HepG2 (cell line): ENCODE measurements around the gene OMA1.

ENCODE experiments used
- IRX3 ChIP-seq: sonication (generic); formaldehyde crosslinking; IDR thresholded peaks from 2 replicates; pipeline ENCODE4 v1.8.1; 2023; ENCODE audit warnings: mild to moderate bottlenecking, low read depth, missing genetic modification reagents, borderline replicate concordance
- KLF6 ChIP-seq: IDR thresholded peaks from 2 replicates; pipeline ENCODE4 v1.8.0; 2016; ENCODE audit warnings: missing biosample characterization, missing genetic modification reagents
- NFRKB ChIP-seq: fragments of 450-650 bp; IDR thresholded peaks from 2 replicates; pipeline ENCODE4 v1.6.1; 2017
- RFX5 ChIP-seq: IDR thresholded peaks from 2 replicates; pipeline ENCODE4 v1.6.1; 2011; ENCODE audit warnings: low read depth, low read length, improper control_type of control experiment
- ZNF652 ChIP-seq: IDR thresholded peaks from 2 replicates; pipeline ENCODE4 v1.6.1; 2016; ENCODE audit warnings: low read depth, borderline replicate concordance
- ZSCAN31 ChIP-seq: sonication (generic); formaldehyde crosslinking; IDR thresholded peaks from 2 replicates; pipeline ENCODE4 v1.5.0; 2020; ENCODE audit warnings: low read depth, mild to moderate bottlenecking, missing genetic modification reagents
- TF ChIP-seq, protein P1 (sequence below): sonication (generic); formaldehyde crosslinking; IDR thresholded peaks from 2 replicates; pipeline ENCODE4 v1.4.0; 2020; ENCODE audit warnings: missing genetic modification reagents
- TF ChIP-seq, protein P2 (sequence below): sonication (generic); formaldehyde crosslinking; conservative IDR thresholded peaks from 2 replicates; pipeline ENCODE4 v1.4.0; 2020; ENCODE audit warnings: missing genetic modification reagents
- TF ChIP-seq, protein P3 (sequence below): sonication (generic); formaldehyde crosslinking; IDR thresholded peaks from 2 replicates; pipeline ENCODE4 v1.4.0; 2020; ENCODE audit warnings: missing genetic modification reagents, mild to moderate bottlenecking, borderline replicate concordance
- TF ChIP-seq, protein P4 (sequence below): sonication (generic); formaldehyde crosslinking; IDR thresholded peaks from 2 replicates; pipeline ENCODE4 v1.5.0; 2020; ENCODE audit warnings: mild to moderate bottlenecking, missing genetic modification reagents, moderate library complexity

DNA sequence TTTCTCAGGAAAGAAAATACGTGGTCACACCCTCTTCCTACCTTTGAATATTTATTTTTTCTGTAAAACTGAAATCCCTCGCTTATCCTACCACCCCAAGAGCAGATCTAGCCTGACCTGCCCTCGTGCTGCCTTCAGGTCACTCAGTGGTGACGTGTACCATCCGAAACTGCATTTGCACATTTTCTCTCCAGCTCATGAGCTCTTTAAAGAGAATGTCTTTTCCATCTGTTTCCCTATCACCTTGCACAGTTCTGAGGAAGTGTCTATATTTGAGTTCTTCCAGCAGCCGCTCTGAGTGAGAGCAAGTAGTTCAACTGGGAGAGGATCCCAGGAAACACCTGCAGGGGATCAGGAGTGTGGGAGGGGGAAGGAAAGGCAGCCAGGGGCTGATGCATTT lies 91.7 kb downstream of the OMA1 start:
- TF ChIP-seq, protein P1, sequence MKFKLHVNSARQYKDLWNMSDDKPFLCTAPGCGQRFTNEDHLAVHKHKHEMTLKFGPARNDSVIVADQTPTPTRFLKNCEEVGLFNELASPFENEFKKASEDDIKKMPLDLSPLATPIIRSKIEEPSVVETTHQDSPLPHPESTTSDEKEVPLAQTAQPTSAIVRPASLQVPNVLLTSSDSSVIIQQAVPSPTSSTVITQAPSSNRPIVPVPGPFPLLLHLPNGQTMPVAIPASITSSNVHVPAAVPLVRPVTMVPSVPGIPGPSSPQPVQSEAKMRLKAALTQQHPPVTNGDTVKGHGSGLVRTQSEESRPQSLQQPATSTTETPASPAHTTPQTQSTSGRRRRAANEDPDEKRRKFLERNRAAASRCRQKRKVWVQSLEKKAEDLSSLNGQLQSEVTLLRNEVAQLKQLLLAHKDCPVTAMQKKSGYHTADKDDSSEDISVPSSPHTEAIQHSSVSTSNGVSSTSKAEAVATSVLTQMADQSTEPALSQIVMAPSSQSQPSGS (CRISPR knock-in tag): no peak
- TF ChIP-seq, protein P2, sequence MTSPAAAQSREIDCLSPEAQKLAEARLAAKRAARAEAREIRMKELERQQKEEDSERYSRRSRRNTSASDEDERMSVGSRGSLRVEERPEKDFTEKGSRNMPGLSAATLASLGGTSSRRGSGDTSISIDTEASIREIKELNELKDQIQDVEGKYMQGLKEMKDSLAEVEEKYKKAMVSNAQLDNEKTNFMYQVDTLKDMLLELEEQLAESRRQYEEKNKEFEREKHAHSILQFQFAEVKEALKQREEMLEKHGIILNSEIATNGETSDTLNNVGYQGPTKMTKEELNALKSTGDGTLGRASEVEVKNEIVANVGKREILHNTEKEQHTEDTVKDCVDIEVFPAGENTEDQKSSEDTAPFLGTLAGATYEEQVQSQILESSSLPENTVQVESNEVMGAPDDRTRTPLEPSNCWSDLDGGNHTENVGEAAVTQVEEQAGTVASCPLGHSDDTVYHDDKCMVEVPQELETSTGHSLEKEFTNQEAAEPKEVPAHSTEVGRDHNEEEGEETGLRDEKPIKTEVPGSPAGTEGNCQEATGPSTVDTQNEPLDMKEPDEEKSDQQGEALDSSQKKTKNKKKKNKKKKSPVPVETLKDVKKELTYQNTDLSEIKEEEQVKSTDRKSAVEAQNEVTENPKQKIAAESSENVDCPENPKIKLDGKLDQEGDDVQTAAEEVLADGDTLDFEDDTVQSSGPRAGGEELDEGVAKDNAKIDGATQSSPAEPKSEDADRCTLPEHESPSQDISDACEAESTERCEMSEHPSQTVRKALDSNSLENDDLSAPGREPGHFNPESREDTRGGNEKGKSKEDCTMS: no peak
- TF ChIP-seq KLF6 (CRISPR knock-in tag) (no peak), RFX5 (no peak), ZSCAN31 (CRISPR knock-in tag) (no peak), NFRKB (no peak), ZNF652 (CRISPR knock-in tag) (no peak), IRX3 (CRISPR knock-in tag) (no peak)
- TF ChIP-seq, protein P3, sequence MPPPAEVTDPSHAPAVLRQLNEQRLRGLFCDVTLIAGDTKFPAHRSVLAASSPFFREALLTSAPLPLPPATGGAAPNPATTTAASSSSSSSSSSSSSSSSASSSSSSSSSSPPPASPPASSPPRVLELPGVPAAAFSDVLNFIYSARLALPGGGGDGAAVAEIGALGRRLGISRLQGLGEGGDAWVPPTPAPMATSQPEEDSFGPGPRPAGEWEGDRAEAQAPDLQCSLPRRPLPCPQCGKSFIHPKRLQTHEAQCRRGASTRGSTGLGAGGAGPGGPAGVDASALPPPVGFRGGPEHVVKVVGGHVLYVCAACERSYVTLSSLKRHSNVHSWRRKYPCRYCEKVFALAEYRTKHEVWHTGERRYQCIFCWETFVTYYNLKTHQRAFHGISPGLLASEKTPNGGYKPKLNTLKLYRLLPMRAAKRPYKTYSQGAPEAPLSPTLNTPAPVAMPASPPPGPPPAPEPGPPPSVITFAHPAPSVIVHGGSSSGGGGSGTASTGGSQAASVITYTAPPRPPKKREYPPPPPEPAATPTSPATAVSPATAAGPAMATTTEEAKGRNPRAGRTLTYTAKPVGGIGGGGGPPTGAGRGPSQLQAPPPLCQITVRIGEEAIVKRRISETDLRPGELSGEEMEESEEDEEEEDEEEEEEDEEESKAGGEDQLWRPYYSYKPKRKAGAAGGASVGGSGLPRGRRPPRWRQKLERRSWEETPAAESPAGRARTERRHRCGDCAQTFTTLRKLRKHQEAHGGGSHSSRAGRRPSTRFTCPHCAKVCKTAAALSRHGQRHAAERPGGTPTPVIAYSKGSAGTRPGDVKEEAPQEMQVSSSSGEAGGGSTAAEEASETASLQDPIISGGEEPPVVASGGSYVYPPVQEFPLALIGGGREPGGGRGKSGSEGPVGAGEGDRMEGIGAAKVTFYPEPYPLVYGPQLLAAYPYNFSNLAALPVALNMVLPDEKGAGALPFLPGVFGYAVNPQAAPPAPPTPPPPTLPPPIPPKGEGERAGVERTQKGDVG (CRISPR knock-in tag): no peak
- TF ChIP-seq, protein P4, sequence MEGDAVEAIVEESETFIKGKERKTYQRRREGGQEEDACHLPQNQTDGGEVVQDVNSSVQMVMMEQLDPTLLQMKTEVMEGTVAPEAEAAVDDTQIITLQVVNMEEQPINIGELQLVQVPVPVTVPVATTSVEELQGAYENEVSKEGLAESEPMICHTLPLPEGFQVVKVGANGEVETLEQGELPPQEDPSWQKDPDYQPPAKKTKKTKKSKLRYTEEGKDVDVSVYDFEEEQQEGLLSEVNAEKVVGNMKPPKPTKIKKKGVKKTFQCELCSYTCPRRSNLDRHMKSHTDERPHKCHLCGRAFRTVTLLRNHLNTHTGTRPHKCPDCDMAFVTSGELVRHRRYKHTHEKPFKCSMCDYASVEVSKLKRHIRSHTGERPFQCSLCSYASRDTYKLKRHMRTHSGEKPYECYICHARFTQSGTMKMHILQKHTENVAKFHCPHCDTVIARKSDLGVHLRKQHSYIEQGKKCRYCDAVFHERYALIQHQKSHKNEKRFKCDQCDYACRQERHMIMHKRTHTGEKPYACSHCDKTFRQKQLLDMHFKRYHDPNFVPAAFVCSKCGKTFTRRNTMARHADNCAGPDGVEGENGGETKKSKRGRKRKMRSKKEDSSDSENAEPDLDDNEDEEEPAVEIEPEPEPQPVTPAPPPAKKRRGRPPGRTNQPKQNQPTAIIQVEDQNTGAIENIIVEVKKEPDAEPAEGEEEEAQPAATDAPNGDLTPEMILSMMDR (CRISPR knock-in tag): no peak
